HepG2 (cell line): ENCODE results near the gene RASSF8. TPM values are rescaled to one million over a fixed set of nuclear protein-coding genes. Genes with fewer than 3 reads are reported as not detected.
A peak's percentile ranks its signal among the peaks of the same experiment; 100 is the strongest.

Source experiments
- ATAC-seq: fragments of 200-7000 bp; cut with Tn5 transposase; 3 replicates; pipeline ENCODE4 v1.9.1; 2020; ENCODE audit warnings: mild to moderate bottlenecking, moderate library complexity
- BruUV-seq: library from RNA; stranded (reverse); fragments of 400-500 nt; replicated peaks from 2 replicates; lab custom pipeline; 2021; lab: Mats Ljungman, UMichigan
- CTCF ChIA-PET: fragments of 300-600 bp; formaldehyde crosslinking; extraction: SDS; loops from one replicate; lab custom pipeline; 2021; ENCODE audit warnings: low total read pairs, inconsistent platforms, low intra/inter-chr PET ratio; lab: Yijun Ruan, JAX
- POLR2A ChIA-PET: fragments of 350-600 bp; sonication (Branson Sonifier 250); formaldehyde crosslinking; loops from one replicate; lab custom pipeline; 2020; ENCODE audit warnings: antibody characterized with exemption, inconsistent platforms; lab: Yijun Ruan, JAX
- DNase-seq: peaks from one replicate; pipeline ENCODE4 v3.0.0-alpha.2; 2015; ENCODE audit warnings: low spot score
- FAIRE-seq: peaks from 3 replicates; lab custom pipeline; 2011; peaks lifted over from hg19 to GRCh38; lab: Jason Lieb, UNC
- H2AFZ ChIP-seq: one replicate; pipeline ENCODE4 v1.6.1; 2011; ENCODE audit warnings: low read length, inconsistent platforms
- H3K27ac ChIP-seq: fragments of 300-600 bp; 3 replicates; pipeline ENCODE4 v1.8.0; 2011; ENCODE audit warnings: mixed run types, mild to moderate bottlenecking, mixed read lengths, low read length, inconsistent platforms; ENCODE audit not compliant: insufficient read depth; ENCODE audit errors: extremely low read length
- H3K27me3 ChIP-seq, 2 experiments: fragments of 200-600 bp in 1 of 2; 2 replicates in 1 of 2; 3 replicates in 1 of 2; pipeline versions ENCODE4 v1.6.0 to v1.8.0; 2011; ENCODE audit warnings: low read length in 2 of 2, mild to moderate bottlenecking in 2 of 2, moderate library complexity in 2 of 2, inconsistent platforms in 1 of 2; ENCODE audit not compliant: insufficient read depth in 2 of 2, control insufficient read depth in 1 of 2
- H3K36me3 ChIP-seq, 2 experiments: fragments of 200-600 bp in 1 of 2; replicated peaks in 1 of 2; 2 replicates in 1 of 2; 3 replicates in 1 of 2; pipeline versions ENCODE4 v1.5.1 to v1.8.0; 2011; ENCODE audit warnings: low read length in 2 of 2, inconsistent platforms in 1 of 2; ENCODE audit not compliant: insufficient read depth in 2 of 2, control insufficient read depth in 1 of 2
- H3K4me1 ChIP-seq: 2 replicates; pipeline ENCODE4 v1.5.1; 2012; ENCODE audit warnings: low read length, inconsistent platforms; ENCODE audit not compliant: insufficient read depth
- H3K4me2 ChIP-seq: 2 replicates; pipeline ENCODE4 v1.6.0; 2011; ENCODE audit warnings: low read depth, low read length, inconsistent platforms
- H3K4me3 ChIP-seq, 3 experiments: fragments of 200-600 bp in 1 of 3; sonication (generic), shearing (Covaris generic) in 1 of 3; replicated peaks in 1 of 3; 2 replicates each; pipeline ENCODE4 v1.5.1; 2011 to 2016; ENCODE audit warnings: low read length in 3 of 3, inconsistent platforms in 2 of 3, low read depth in 2 of 3, mild to moderate bottlenecking in 2 of 3, control low read depth in 1 of 3, mixed read lengths in 1 of 3; ENCODE audit not compliant: insufficient read depth in 1 of 3
- H3K79me2 ChIP-seq: one replicate; pipeline ENCODE4 v1.6.1; 2011; ENCODE audit warnings: low read length, inconsistent platforms; ENCODE audit not compliant: insufficient read depth
- H3K9ac ChIP-seq: 2 replicates; pipeline ENCODE4 v1.6.0; 2011; ENCODE audit warnings: mild to moderate bottlenecking, low read depth, low read length, inconsistent platforms; ENCODE audit not compliant: insufficient read depth
- H3K9me3 ChIP-seq: 2 replicates; pipeline ENCODE4 v1.5.1; 2012; ENCODE audit warnings: mild to moderate bottlenecking, low read length
- H4K20me1 ChIP-seq: 2 replicates; pipeline ENCODE4 v1.6.0; 2011; ENCODE audit warnings: inconsistent platforms, mild to moderate bottlenecking, low read length, moderate library complexity; ENCODE audit not compliant: insufficient read depth
- ATF7 ChIP-seq, 2 experiments: fragments of 450-650 bp in 1 of 2; sonication (generic) in 1 of 2; formaldehyde crosslinking in 1 of 2; IDR thresholded peaks; 2 replicates each; pipeline versions ENCODE4 v1.4.0 to v1.6.1; 2016 to 2020; ENCODE audit warnings: antibody characterized with exemption in 1 of 2, mild to moderate bottlenecking in 1 of 2, missing genetic modification reagents in 1 of 2
- BRD4 ChIP-seq: sonication (generic); formaldehyde crosslinking; IDR thresholded peaks from 2 replicates; pipeline ENCODE4 v1.4.0; 2020; ENCODE audit warnings: missing genetic modification reagents
- CEBPB ChIP-seq: IDR thresholded peaks from 2 replicates; pipeline ENCODE4 v1.6.1; 2011; ENCODE audit warnings: low read depth, low read length, improper control_type of control experiment, borderline replicate concordance
- SCMH1 ChIP-seq: sonication (generic); formaldehyde crosslinking; IDR thresholded peaks from 2 replicates; pipeline ENCODE4 v1.9.0; 2021; ENCODE audit warnings: missing genetic modification reagents, mild to moderate bottlenecking, borderline replicate concordance
- ZMAT3 ChIP-seq: sonication (generic); formaldehyde crosslinking; conservative IDR thresholded peaks from 2 replicates; pipeline ENCODE4 v1.7.0; 2021; ENCODE audit warnings: missing genetic modification reagents
- ZNF562 ChIP-seq: sonication (generic); formaldehyde crosslinking; IDR thresholded peaks from 2 replicates; pipeline ENCODE4 v1.8.0; 2022; ENCODE audit warnings: missing genetic modification reagents, borderline replicate concordance
- ZSCAN31 ChIP-seq: sonication (generic); formaldehyde crosslinking; IDR thresholded peaks from 2 replicates; pipeline ENCODE4 v1.5.0; 2020; ENCODE audit warnings: low read depth, mild to moderate bottlenecking, missing genetic modification reagents
- ZUFSP ChIP-seq: sonication (generic); formaldehyde crosslinking; IDR thresholded peaks from 2 replicates; pipeline ENCODE4 v1.9.0; 2021; ENCODE audit warnings: missing genetic modification reagents, mild to moderate bottlenecking, borderline replicate concordance
- WGBS: methylation state at CpG from one replicate; pipeline ENCODE4 v1.1.6; 2017; ENCODE audit warnings: low lambda C conversion rate; 5-methylcytosine and 5-hydroxymethylcytosine counted together
- in situ Hi-C: cut with HindIII; loops from 2 replicates; pipeline ENCODE4 v1.10.0; 2017; ENCODE audit warnings: low pct_unique_long_range_greater_than_20kb; ENCODE audit not compliant: extremely low pct_ligation_motif_present
- intact Hi-C: fragments of 100-400 bp; cut with micrococcal nuclease; formaldehyde crosslinking; loops from one replicate; pipeline ENCODE4 v1.10.0; 2022; ENCODE audit not compliant: unreplicated experiment
- polyA plus RNA-seq, 8 experiments: library from polyadenylated mRNA; depleted of rRNA in 3 of 8; stranded (reverse) in 7 of 8; unstranded in 1 of 8; fragments of >200 nt; fragmentation: Illumina TruSeq in 4 of 8; extraction: Trizol in 4 of 8; gene quantifications; 2 replicates each; pipeline versions ENCODE4 v1.2.1 to v1.2.3, GENCODE V29; 2011 to 2016; ENCODE audit warnings: low read depth in 4 of 8, missing spikeins in 1 of 8, mixed read lengths in 1 of 8; ENCODE audit not compliant: insufficient read depth in 1 of 8
- total RNA-seq, 5 experiments: library from RNA; depleted of rRNA; stranded (reverse); fragments of >200 nt; fragmentation: Illumina TruSeq; extraction: Trizol; gene quantifications; 2 replicates each; pipeline ENCODE4 v1.2.3, GENCODE V29; 2016; ENCODE audit warnings: low read depth in 1 of 5

The RASSF8 gene
- total and polyA plus RNA-seq, 2 of the 13 experiments (the other 11 are each of a cell fraction or from before 2014, with no cell fraction given), result 0.82 to 9.2 TPM

GRCh38 chr12:25939606-25940005 lies 18.9 kb upstream of the RASSF8 start:
- Histone ChIP-seq H3K27me3 (peaks cover 0 to 1% of the 10 kb centered on the region in 2 experiments; a peak in 1 of 5 replicates), H3K27ac (no peak overlapping the region), H3K36me3 (no peaks in the 10 kb centered on the region), H3K4me2 (no peak overlapping the region), H3K9ac (no peak overlapping the region), H3K79me2 (no peaks in the 10 kb centered on the region), H3K4me3 (no peak overlapping the region), H3K9me3 (no peaks in the 10 kb centered on the region), H4K20me1 (0 out of 2 replicates have a peak, but pooled peaks cover 3% of the 10 kb centered on the region), H2AFZ (no peak overlapping the region), H3K4me1 (no peaks in the 10 kb centered on the region)
- ChIA-PET POLR2A (no interaction called here), CTCF (no interaction called here)
- DNase-seq (no peak), FAIRE-seq (no peak), ATAC-seq (no peak)
- 10% methylated on average over 2 of the region's 2 CpGs for WGBS
- in situ Hi-C loops (no loop called here), intact Hi-C loops (no loop called here)
- no TSS peak for BruUV-seq
- TF ChIP-seq CEBPB (peak; percentile 62; the same call in 1 of the 2 replicates), ATF7 (IDR thresholded peaks at IDR 0.05) (0 out of 2 replicates have a peak, but pooled peaks have one; percentile 5), ATF7 (CRISPR knock-in tag; IDR thresholded peaks at IDR 0.05) (no peak), SCMH1 (no peak)

GRCh38 chr12:25940886-25941285 lies 17.6 kb upstream of the RASSF8 start:
- FAIRE-seq (no peak), DNase-seq (no peak), ATAC-seq (no peak)
- no peaks in the 10 kb centered on the region for H3K79me2 ChIP-seq
- H4K20me1 ChIP-seq, result 0 out of 2 replicates have a peak, but pooled peaks cover 3% of the 10 kb centered on the region
- BruUV-seq, result no TSS peak
- no peak overlapping the region for H3K4me3 ChIP-seq
- ChIA-PET CTCF (no interaction called here), POLR2A (no interaction called here)
- no peaks in the 10 kb centered on the region for H3K4me1 ChIP-seq
- TF ChIP-seq ZSCAN31, result no peak
- TF ChIP-seq ZMAT3 (CRISPR knock-in tag), result no peak
- no peak for TF ChIP-seq BRD4 (CRISPR knock-in tag)
- TF ChIP-seq ZNF562 (CRISPR knock-in tag), result no peak
- no peak for TF ChIP-seq ZUFSP (CRISPR knock-in tag)
- peaks cover 0 to 1% of the 10 kb centered on the region in 2 experiments; a peak in 1 of 5 replicates for H3K27me3 ChIP-seq
- H3K36me3 ChIP-seq, result no peaks in the 10 kb centered on the region
- no peak overlapping the region for H2AFZ ChIP-seq
- in situ Hi-C loops (no loop called here), intact Hi-C loops (no loop called here)
- no peak overlapping the region for H3K9ac ChIP-seq
- no peak overlapping the region for H3K4me2 ChIP-seq
- 0% methylated on average over 1 of the region's 1 CpG for WGBS
- no peak overlapping the region for H3K27ac ChIP-seq
- no peaks in the 10 kb centered on the region for H3K9me3 ChIP-seq
